Peyer's patch (tissue), 4 donors: ENCODE measurements around the gene UTP14A. TPM values are rescaled to one million over a fixed set of nuclear protein-coding genes. Genes with fewer than 3 reads are reported as not detected.

Experiments
- DNase-seq, 3 donors: peaks; one replicate each; pipeline ENCODE4 v3.0.0-alpha.2; 2017 to 2019
- H3K27ac ChIP-seq, 4 donors: fragments of 200-600 bp; sonication (generic); one replicate each; pipeline ENCODE4 v1.5.1; 2016 to 2019
- H3K27me3 ChIP-seq, 2 donors: fragments of 200-600 bp; sonication (generic); one replicate each; pipeline ENCODE4 v1.5.1; 2019
- H3K36me3 ChIP-seq, 3 donors: fragments of 200-600 bp; sonication (generic); one replicate each; pipeline ENCODE4 v1.5.1; 2016 to 2019
- H3K4me1 ChIP-seq, 4 donors: fragments of 200-600 bp; sonication (generic); one replicate each; pipeline ENCODE4 v1.5.1; 2016 to 2019
- H3K4me3 ChIP-seq, 4 donors: fragments of 200-600 bp; sonication (generic); 1 replicate in 3 of 4; 2 replicates in 1 of 4; pipeline ENCODE4 v1.5.1; 2016 to 2019; ENCODE audit warnings: mild to moderate bottlenecking in 1 of 4
- H3K9me3 ChIP-seq, 4 donors: fragments of 200-600 bp; sonication (generic); one replicate each; pipeline ENCODE4 v1.5.1; 2016 to 2019; ENCODE audit warnings: mild to moderate bottlenecking in 1 of 4
- CTCF ChIP-seq, 6 experiments: fragments of 450-650 bp in 4 of 6; fragments of 200-600 bp in 2 of 6; sonication (generic) in 1 of 6; IDR thresholded peaks; one replicate each; pipeline ENCODE4 v1.5.1; 2017 to 2019; ENCODE audit warnings: antibody characterized with exemption in 6 of 6, mild to moderate bottlenecking in 3 of 6, moderate library complexity in 1 of 6
- POLR2A ChIP-seq, 2 donors: fragments of 450-650 bp; IDR thresholded peaks; one replicate each; pipeline ENCODE4 v1.5.1; 2017; ENCODE audit warnings: antibody characterized with exemption in 2 of 2, mild to moderate bottlenecking in 2 of 2, moderate library complexity in 2 of 2
- total RNA-seq, 4 donors: library from RNA; depleted of rRNA; stranded (reverse); fragments of >200 nt; gene quantifications; one replicate each; pipeline ENCODE4 v1.1.0, GENCODE V29; 2016

Gene UTP14A
- total RNA-seq, 4 donors from 2014 or later = 8.6 to 46.2 (median 11.2) TPM

GRCh38 chrX:129931411-129932015 lies 25.5 kb downstream of the UTP14A start:
- no peaks in the 10 kb centered on the region for H3K27me3 ChIP-seq
- peak overlapping the region; percentile 84 to 95 (median 92) for H3K27ac ChIP-seq
- no peaks in the 10 kb centered on the region for H3K4me1 ChIP-seq
- no peaks in the 10 kb centered on the region for H3K36me3 ChIP-seq
- H3K9me3 ChIP-seq = no peaks in the 10 kb centered on the region
- DNase-seq = peak; percentile 86 to 95 (median 89)
- TF ChIP-seq POLR2A (IDR thresholded peaks at IDR 0.05) = peak; percentile 49 to 51
- TF ChIP-seq CTCF (IDR thresholded peaks at IDR 0.05) = no peak
- H3K4me3 ChIP-seq = peak overlapping the region; percentile 57 to 66 (median 59)

- Histone ChIP-seq H3K9me3 (no peaks in the 10 kb centered on the region), H3K27me3 (no peaks in the 10 kb centered on the region), H3K27ac (peak overlapping the region; percentile 84 to 95 (median 92)), H3K4me3 (peak overlapping the region; percentile 57 to 66 (median 59)), H3K36me3 (no peaks in the 10 kb centered on the region), H3K4me1 (no peaks in the 10 kb centered on the region)
- peak; percentile 89 to 96 (median 92) for DNase-seq
- TF ChIP-seq POLR2A (IDR thresholded peaks at IDR 0.05) (peak in 1 of 2 donors; percentile 28), CTCF (IDR thresholded peaks at IDR 0.05) (no peak)
These were observed 26.3 kb downstream of the UTP14A start for GRCh38 chrX:129932016-129932820.

GRCh38 chrX:129932821-129933321 lies 26.9 kb downstream of the UTP14A start:
- TF ChIP-seq CTCF (IDR thresholded peaks at IDR 0.05) (no peak), POLR2A (IDR thresholded peaks at IDR 0.05) (no peak)
- peak overlapping the region; percentile 35 to 66 (median 58) for H3K4me3 ChIP-seq
- H3K36me3 ChIP-seq = no peaks in the 10 kb centered on the region
- H3K4me1 ChIP-seq = no peaks in the 10 kb centered on the region
- DNase-seq = peak in 2 of 3 donors; percentile 54 to 59
- H3K9me3 ChIP-seq = no peaks in the 10 kb centered on the region
- H3K27ac ChIP-seq = peak overlapping the region in 3 of 4 donors; percentile 64 to 94 (median 78)
- no peaks in the 10 kb centered on the region for H3K27me3 ChIP-seq

- DNase-seq = no peak
- H3K4me3 ChIP-seq = no peak overlapping the region
- TF ChIP-seq POLR2A (IDR thresholded peaks at IDR 0.05) (no peak), CTCF (IDR thresholded peaks at IDR 0.05) (no peak)
These were observed 27.7 kb downstream of the UTP14A start for GRCh38 chrX:129933700-129934099.

GRCh38 chrX:129934461-129934860 lies 28.5 kb downstream of the UTP14A start:
- Histone ChIP-seq H3K4me1 (no peaks in the 10 kb centered on the region), H3K4me3 (no peak overlapping the region), H3K27ac (no peak overlapping the region), H3K36me3 (no peaks in the 10 kb centered on the region), H3K27me3 (no peaks in the 10 kb centered on the region), H3K9me3 (no peaks in the 10 kb centered on the region)
- no peak for DNase-seq
- TF ChIP-seq POLR2A (IDR thresholded peaks at IDR 0.05) (no peak), CTCF (IDR thresholded peaks at IDR 0.05) (no peak)

More at GRCh38 chrX:129933700-129934099, 27.7 kb downstream of the UTP14A start:
- Histone ChIP-seq H3K9me3 (no peaks in the 10 kb centered on the region), H3K27me3 (no peaks in the 10 kb centered on the region), H3K36me3 (no peaks in the 10 kb centered on the region), H3K27ac (no peak overlapping the region), H3K4me1 (no peaks in the 10 kb centered on the region)
